ENCODE results near the gene ZMAT5. TPM values are rescaled to one million over a fixed set of nuclear protein-coding genes. Genes with fewer than 3 reads are reported as not detected.

Gene ZMAT5
- total and polyA plus RNA-seq, 9 of the 15 experiments (the other 6 are each of a cell fraction or from before 2014, with no cell fraction given) = 2.0 to 25.2 (median 11.9) TPM

GRCh38 chr22:29810216-29810615 lies 43.4 kb upstream of the ZMAT5 start:
- no peaks in the 10 kb centered on the region; the same call in 1 of the 2 replicates for H4K20me1 ChIP-seq (replicated peaks; ENCODE audit: control insufficient read depth, insufficient read depth, low read length)
- H3K27ac ChIP-seq (ENCODE audit: extremely low read depth, low read depth, low read length) = no peak overlapping the region
- H3K27me3 ChIP-seq (ENCODE audit: control insufficient read depth in 2 of 2, insufficient read depth in 2 of 2, low read length in 2 of 2) = no peaks in the 10 kb centered on the region
- peaks cover 4% of the 10 kb centered on the region for H3K9me1 ChIP-seq (ENCODE audit: control insufficient read depth, insufficient read depth, low read length)
- DNase-seq (ENCODE audit: extremely low read depth in 1 of 4, low spot score in 3 of 4) (no peak), ATAC-seq (no peak), FAIRE-seq (no peak)
- intact Hi-C loops (cut with micrococcal nuclease) (no loop called here), in situ Hi-C loops (cut with MboI) (loop anchor here (10.0 kb wide), 1 partner anchor 195 kb away; no protein-coding TSS in a partner anchor)
- H3K9ac ChIP-seq (ENCODE audit: insufficient read depth in 1 of 2, low read depth in 2 of 2, low read length in 2 of 2) = no peak overlapping the region
- BruUV-seq (replicated peaks) = no TSS peak
- H3K4me3 ChIP-seq = no peak overlapping the region
- H2AFZ ChIP-seq (ENCODE audit: low read depth, low read length) = no peak overlapping the region
- H3K79me2 ChIP-seq (ENCODE audit: control insufficient read depth, insufficient read depth, low read length) = no peaks in the 10 kb centered on the region
- WGBS (ENCODE audit: insufficient coverage, low coverage, missing lambda C conversion rate) = 75% methylated on average over 2 of the region's 2 CpGs
- ChIA-PET CTCF (ENCODE audit: low intra/inter-chr PET ratio) (no interaction called here), POLR2A (interaction anchor here (0.6 kb wide), 1 partner anchor 10 kb away, joined by 3 read pairs; no protein-coding TSS in a partner anchor)
- no peaks in the 10 kb centered on the region for H3K4me1 ChIP-seq (replicated peaks in 1 of 2; ENCODE audit: control insufficient read depth in 2 of 2, insufficient read depth in 2 of 2, low read length in 2 of 2)
- H3K36me3 ChIP-seq (ENCODE audit: control insufficient read depth, insufficient read depth, low read length) = peaks cover 84% of the 10 kb centered on the region; the same call in 2 of the 3 replicates
- no peaks in the 10 kb centered on the region for H3K9me3 ChIP-seq (replicated peaks; ENCODE audit: control insufficient read depth, insufficient read depth, low read depth, low read length)
- no peak overlapping the region for H3K4me2 ChIP-seq (ENCODE audit: insufficient read depth, low read length)
- TF ChIP-seq ASH1L (IDR thresholded peaks at IDR 0.05; ENCODE audit: borderline replicate concordance, low read depth, partially characterized antibody) (no peak), NCOA1 (IDR thresholded peaks at IDR 0.05; ENCODE audit: low read depth) (no peak), SP1 (CRISPR knock-in tag; IDR thresholded peaks at IDR 0.05) (no peak), ZNF124 (CRISPR knock-in tag; IDR thresholded peaks at IDR 0.05) (no peak), PHF8 (IDR thresholded peaks at IDR 0.05; ENCODE audit: borderline replicate concordance, low read length) (no peak), ATF3 (IDR thresholded peaks at IDR 0.05) (no peak), ATF3 (CRISPR knock-in tag; conservative IDR thresholded peaks at IDR 0.05) (no peak), HDAC2 (IDR thresholded peaks at IDR 0.05) (no peak), ZNF830 (CRISPR knock-in tag; IDR thresholded peaks at IDR 0.05) (no peak), ZNF511 (CRISPR knock-in tag; IDR thresholded peaks at IDR 0.05) (no peak), RFX5 (IDR thresholded peaks at IDR 0.05; ENCODE audit: low read depth, low read length) (no peak), ZBTB5 (IDR thresholded peaks at IDR 0.05) (no peak), UBTF (IDR thresholded peaks at IDR 0.05; ENCODE audit: borderline replicate concordance in 1 of 2, low read depth in 2 of 2, low read length in 2 of 2) (no peak), NCOA4 (IDR thresholded peaks at IDR 0.05; ENCODE audit: partially characterized antibody) (no peak), POLR2A (conservative IDR thresholded peaks at IDR 0.05) (no peak), MAX (CRISPR knock-in tag; IDR thresholded peaks at IDR 0.05) (no peak)
